NCI-H2171 treated with DMSO at 0.1 percent for 48 hours (cell line): ENCODE results near the gene BUD13.
A peak's percentile ranks its signal among the peaks of the same experiment; 100 is the strongest.

ENCODE experiments used
- DNase-seq: peaks from one replicate; lab custom pipeline; 2025; lab: John Stamatoyannopoulos, UW

The BUD13 gene

GRCh38 chr11:116716621-116717020 is 56.2 kb downstream of the BUD13 start:
- no peak for DNase-seq

DNA sequence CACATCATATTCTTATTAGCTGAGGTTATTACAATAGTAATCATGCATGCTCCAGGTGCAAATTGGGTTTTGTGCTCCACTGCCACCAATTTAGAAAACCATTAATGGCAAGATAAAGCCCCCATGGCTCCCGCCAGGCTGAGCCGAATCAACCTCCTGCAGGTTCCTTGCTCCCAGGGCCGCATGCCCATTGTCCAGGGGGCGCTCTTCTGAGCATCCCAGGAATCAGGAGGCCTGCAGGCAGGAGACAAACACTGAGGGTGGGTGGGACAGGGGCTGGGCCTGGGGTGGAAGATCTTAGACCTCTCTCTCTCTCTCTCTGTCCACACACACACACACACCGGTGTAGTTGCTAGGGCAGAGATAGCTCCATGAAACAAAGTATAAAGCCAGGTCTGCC is 57.4 kb downstream of the BUD13 start:
- no peak for DNase-seq

DNA sequence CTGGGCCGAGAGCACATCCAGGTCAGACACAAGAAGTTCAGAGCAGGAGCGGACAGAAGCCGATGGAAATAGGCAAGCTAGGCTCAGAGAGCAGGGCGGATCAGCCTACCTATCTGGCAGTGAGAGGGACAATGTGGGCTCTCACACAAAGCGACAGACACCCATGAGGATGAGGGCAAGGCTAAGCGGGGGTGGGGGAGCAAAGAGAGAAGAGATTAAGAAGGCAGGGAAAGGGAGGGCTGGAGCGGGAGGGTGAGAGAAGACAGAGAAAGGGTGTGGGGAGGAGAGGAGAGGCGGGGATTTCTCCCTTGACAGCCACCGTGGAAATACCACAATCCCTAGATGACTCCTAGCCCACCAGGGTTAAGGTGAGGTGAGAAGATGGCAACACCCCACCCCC is 57.9 kb downstream of the BUD13 start:
- no peak for DNase-seq

- no peak for DNase-seq
Observed at GRCh38 chr11:116712428-116712827, 60.4 kb downstream of the BUD13 start.

DNA sequence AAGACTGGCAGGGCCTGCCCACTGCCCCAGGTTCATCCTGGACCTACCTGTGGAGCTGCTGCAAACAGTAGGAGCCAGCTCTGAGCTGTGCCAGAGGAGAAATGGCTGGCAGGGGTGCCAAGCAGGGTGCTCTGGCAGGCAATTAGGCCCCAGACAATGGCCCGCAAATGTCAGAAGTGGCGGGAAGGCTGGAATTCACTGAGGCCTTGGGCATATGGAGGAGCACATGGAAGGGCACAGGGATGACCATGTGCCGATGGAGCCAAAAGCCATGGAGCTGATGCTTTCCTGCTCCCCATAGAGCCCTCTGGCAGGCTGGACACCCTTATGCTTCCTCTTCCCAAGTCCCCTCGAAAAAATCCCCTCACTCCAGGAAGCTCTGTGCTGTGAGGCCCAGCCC is 62.0 kb downstream of the BUD13 start:
- DNase-seq, result no peak

GRCh38 chr11:116710001-116710674 is 62.6 kb downstream of the BUD13 start:
- no peak for DNase-seq

GRCh38 chr11:116707746-116708145 is 65.0 kb downstream of the BUD13 start:
- peak; percentile 37 for DNase-seq

DNA sequence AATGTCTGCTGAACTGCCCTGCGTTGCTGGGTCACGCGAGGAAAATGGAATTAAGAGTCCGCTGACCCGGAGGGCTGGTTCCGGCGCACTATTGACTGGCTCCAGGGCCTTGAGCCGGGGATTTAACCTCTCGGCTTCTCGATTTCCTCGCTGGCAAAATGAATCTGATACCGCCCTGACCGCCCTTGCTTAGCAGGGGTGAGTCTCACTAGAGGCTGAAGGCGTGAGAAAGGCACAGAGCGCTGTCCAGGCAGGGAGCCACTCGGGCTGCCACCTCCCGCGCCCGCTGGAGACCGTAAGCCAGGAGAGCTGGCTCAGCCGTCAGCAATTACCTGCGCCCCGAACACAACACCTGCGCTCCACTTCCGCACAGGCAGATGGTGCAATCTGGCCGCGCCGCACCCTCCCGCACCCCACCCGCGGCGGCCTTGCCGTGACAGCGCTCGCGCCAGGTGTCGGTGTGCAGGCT is 65.6 kb downstream of the BUD13 start:
- peak; percentile 76 for DNase-seq

- DNase-seq, result peak; percentile 85
Observed at GRCh38 chr11:116703421-116703820, 69.4 kb downstream of the BUD13 start.

DNA sequence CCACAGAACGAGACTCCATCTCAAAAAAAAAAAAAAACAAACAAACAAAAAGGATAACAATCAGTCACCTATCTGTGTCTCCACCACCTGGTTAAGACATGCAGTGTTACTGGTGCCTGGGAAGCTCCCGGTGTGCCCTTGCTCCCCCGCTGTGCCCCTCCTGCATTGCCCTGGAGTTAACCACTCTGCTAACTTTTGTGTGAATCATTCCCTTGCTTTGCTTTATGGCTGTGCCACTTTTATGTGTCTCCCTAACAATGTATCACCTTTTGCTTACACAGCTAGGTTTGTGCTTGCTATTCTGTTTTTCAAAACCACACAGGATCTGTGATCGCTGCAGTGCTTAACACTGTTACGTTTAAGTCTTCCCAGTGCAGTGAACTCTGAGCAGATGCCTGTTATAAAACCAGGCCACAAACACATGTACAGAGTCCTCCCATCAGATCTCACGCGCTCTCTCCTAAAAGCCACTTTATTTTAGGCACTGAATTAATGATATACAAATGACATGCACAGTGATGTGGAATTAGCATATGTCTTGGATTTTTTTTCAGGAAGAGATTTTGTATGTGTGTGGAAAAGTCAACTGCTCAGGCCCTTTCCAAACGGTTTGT is 69.9 kb downstream of the BUD13 start:
- DNase-seq, result peak; percentile 56

DNA sequence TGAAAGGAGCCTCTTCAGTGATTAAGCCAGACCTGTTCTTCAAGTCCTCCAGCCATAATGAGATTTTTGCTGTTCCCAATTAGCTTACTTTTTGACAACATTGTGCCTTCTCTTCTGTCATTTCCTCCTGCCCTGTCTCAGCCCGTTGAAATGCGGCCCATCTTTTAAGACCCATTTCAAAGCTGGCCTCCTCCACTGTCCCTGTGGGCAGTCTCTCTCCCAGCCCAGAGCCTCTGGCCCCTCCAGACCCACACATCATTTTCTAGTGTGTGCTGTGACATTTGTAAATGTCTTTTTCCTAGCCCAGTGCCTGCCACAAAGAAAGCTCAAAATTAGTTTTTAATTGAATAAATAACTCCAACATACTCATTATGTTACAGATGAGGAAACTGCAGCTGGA is 70.9 kb downstream of the BUD13 start:
- no peak for DNase-seq

DNA sequence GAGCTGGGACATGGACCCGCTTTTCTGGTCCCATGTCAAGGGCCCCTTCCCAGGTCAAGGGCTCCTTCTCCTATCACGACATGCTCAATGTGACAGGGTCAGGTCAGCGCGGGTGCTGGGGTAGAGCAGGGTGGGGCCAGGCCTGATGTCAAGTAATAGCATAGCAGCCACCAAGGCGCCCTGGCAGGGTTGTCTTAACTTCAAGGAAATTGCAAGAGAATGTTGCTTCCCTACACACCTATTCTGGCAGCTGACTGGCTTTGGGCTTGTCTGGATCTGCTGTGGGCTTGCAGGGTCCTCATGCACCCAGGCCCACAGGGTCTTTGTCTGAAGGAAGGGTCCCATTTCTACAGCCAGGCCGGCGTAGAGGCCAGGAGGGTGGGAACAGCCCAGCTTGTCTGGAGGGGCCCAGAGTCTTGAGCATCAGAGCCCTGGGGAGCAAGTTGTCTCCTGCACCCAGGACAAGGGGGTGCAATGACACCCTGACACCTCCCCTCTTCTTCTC is 71.4 kb downstream of the BUD13 start:
- DNase-seq, result no peak

GRCh38 chr11:116700586-116701220 is 72.1 kb downstream of the BUD13 start:
- no peak for DNase-seq
